Measurements from ENCODE around the gene PUM2. TPM values are rescaled to one million over a fixed set of nuclear protein-coding genes. Genes with fewer than 3 reads are reported as not detected.

The PUM2 gene
- total and polyA plus RNA-seq, 2 of the 8 experiments (the other 6 are each of a cell fraction or from before 2014, with no cell fraction given), result 46.6 to 114 TPM

DNA sequence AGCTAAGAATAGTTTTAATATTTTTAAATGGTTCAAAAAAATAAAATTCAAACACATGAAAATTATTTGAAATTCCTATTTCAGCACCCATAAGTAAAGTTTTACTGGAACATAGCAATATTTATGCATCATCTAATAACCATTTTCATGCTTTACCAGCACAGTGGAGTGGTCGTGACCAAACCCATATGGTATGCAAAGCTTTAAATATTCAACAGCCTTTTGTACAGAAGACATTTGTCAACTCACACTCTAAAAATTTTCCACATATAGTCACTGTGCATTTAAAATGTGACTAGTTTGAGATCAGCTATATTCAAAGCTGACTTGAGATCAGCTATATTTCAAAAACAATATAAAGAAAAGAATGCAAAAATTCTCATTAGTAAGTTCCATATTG, 46.2 kb downstream of the PUM2 start (continued):
- TF ChIP-seq, protein P1, sequence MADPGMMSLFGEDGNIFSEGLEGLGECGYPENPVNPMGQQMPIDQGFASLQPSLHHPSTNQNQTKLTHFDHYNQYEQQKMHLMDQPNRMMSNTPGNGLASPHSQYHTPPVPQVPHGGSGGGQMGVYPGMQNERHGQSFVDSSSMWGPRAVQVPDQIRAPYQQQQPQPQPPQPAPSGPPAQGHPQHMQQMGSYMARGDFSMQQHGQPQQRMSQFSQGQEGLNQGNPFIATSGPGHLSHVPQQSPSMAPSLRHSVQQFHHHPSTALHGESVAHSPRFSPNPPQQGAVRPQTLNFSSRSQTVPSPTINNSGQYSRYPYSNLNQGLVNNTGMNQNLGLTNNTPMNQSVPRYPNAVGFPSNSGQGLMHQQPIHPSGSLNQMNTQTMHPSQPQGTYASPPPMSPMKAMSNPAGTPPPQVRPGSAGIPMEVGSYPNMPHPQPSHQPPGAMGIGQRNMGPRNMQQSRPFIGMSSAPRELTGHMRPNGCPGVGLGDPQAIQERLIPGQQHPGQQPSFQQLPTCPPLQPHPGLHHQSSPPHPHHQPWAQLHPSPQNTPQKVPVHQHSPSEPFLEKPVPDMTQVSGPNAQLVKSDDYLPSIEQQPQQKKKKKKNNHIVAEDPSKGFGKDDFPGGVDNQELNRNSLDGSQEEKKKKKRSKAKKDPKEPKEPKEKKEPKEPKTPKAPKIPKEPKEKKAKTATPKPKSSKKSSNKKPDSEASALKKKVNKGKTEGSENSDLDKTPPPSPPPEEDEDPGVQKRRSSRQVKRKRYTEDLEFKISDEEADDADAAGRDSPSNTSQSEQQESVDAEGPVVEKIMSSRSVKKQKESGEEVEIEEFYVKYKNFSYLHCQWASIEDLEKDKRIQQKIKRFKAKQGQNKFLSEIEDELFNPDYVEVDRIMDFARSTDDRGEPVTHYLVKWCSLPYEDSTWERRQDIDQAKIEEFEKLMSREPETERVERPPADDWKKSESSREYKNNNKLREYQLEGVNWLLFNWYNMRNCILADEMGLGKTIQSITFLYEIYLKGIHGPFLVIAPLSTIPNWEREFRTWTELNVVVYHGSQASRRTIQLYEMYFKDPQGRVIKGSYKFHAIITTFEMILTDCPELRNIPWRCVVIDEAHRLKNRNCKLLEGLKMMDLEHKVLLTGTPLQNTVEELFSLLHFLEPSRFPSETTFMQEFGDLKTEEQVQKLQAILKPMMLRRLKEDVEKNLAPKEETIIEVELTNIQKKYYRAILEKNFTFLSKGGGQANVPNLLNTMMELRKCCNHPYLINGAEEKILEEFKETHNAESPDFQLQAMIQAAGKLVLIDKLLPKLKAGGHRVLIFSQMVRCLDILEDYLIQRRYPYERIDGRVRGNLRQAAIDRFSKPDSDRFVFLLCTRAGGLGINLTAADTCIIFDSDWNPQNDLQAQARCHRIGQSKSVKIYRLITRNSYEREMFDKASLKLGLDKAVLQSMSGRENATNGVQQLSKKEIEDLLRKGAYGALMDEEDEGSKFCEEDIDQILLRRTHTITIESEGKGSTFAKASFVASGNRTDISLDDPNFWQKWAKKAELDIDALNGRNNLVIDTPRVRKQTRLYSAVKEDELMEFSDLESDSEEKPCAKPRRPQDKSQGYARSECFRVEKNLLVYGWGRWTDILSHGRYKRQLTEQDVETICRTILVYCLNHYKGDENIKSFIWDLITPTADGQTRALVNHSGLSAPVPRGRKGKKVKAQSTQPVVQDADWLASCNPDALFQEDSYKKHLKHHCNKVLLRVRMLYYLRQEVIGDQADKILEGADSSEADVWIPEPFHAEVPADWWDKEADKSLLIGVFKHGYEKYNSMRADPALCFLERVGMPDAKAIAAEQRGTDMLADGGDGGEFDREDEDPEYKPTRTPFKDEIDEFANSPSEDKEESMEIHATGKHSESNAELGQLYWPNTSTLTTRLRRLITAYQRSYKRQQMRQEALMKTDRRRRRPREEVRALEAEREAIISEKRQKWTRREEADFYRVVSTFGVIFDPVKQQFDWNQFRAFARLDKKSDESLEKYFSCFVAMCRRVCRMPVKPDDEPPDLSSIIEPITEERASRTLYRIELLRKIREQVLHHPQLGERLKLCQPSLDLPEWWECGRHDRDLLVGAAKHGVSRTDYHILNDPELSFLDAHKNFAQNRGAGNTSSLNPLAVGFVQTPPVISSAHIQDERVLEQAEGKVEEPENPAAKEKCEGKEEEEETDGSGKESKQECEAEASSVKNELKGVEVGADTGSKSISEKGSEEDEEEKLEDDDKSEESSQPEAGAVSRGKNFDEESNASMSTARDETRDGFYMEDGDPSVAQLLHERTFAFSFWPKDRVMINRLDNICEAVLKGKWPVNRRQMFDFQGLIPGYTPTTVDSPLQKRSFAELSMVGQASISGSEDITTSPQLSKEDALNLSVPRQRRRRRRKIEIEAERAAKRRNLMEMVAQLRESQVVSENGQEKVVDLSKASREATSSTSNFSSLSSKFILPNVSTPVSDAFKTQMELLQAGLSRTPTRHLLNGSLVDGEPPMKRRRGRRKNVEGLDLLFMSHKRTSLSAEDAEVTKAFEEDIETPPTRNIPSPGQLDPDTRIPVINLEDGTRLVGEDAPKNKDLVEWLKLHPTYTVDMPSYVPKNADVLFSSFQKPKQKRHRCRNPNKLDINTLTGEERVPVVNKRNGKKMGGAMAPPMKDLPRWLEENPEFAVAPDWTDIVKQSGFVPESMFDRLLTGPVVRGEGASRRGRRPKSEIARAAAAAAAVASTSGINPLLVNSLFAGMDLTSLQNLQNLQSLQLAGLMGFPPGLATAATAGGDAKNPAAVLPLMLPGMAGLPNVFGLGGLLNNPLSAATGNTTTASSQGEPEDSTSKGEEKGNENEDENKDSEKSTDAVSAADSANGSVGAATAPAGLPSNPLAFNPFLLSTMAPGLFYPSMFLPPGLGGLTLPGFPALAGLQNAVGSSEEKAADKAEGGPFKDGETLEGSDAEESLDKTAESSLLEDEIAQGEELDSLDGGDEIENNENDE (IDR thresholded peaks at IDR 0.05; ENCODE audit: insufficient replicate concordance, low read length), result no peak
- no peak for TF ChIP-seq SIX5 (IDR thresholded peaks at IDR 0.05; ENCODE audit: low read depth, low read length)
- no peak for TF ChIP-seq HDAC6 (IDR thresholded peaks at IDR 0.05; ENCODE audit: low read depth, low read length)
- TF ChIP-seq, protein P2, sequence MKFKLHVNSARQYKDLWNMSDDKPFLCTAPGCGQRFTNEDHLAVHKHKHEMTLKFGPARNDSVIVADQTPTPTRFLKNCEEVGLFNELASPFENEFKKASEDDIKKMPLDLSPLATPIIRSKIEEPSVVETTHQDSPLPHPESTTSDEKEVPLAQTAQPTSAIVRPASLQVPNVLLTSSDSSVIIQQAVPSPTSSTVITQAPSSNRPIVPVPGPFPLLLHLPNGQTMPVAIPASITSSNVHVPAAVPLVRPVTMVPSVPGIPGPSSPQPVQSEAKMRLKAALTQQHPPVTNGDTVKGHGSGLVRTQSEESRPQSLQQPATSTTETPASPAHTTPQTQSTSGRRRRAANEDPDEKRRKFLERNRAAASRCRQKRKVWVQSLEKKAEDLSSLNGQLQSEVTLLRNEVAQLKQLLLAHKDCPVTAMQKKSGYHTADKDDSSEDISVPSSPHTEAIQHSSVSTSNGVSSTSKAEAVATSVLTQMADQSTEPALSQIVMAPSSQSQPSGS (IDR thresholded peaks at IDR 0.05; ENCODE audit: low read length), result no peak
- TF ChIP-seq RFX5 (IDR thresholded peaks at IDR 0.05; ENCODE audit: borderline replicate concordance, low read depth, low read length), result no peak
- TF ChIP-seq PHF8 (conservative IDR thresholded peaks at IDR 0.05; ENCODE audit: low read depth, low read length), result no peak
- no peak for TF ChIP-seq POLR2A (IDR thresholded peaks at IDR 0.05; ENCODE audit: control extremely low read depth in 1 of 2, low read depth in 2 of 2, low read length in 2 of 2)
- no peak for TF ChIP-seq KDM5A (IDR thresholded peaks at IDR 0.05; ENCODE audit: low read length)
- TF ChIP-seq POU5F1 (IDR thresholded peaks at IDR 0.05; ENCODE audit: low read depth, low read length), result no peak
- no peak for TF ChIP-seq CHD1 (IDR thresholded peaks at IDR 0.05; ENCODE audit: low read depth, low read length)
- TF ChIP-seq NANOG (IDR thresholded peaks at IDR 0.05; ENCODE audit: insufficient read depth, low read depth, low read length, poor library complexity, severe bottlenecking), result no peak

Data from H1 (cell line).